NAMALWA (cell line): ENCODE measurements around the gene KLC1.
A peak's percentile ranks its signal among the peaks of the same experiment; 100 is the strongest.
"Not testable (repeated sequence)": the region's sequence is repeated elsewhere in the genome, so short reads cannot be mapped to it uniquely, and the experiment has no call there.

ENCODE experiments used
- DNase-seq: peaks from one replicate; pipeline ENCODE4 v3.0.0-alpha.2; 2015; ENCODE audit warnings: low spot score

Gene KLC1

GRCh38 chr14:103628684-103629502 is at the start of gene KLC1:
Gene KLC1 (plus strand): TSS chr14:103629211. CDS start chr14:103654565, 25,354 bp downstream.
- peak; percentile 65 for DNase-seq

- DNase-seq, result no peak
These were observed 47.8 kb upstream of the KLC1 start for GRCh38 chr14:103581206-103581605.

- no peak for DNase-seq
These were observed 46.9 kb upstream of the KLC1 start for GRCh38 chr14:103581954-103582703.

- no peak for DNase-seq
These were observed 44.6 kb upstream of the KLC1 start for GRCh38 chr14:103584326-103584915.

- no peak for DNase-seq
These were observed 35.4 kb upstream of the KLC1 start for GRCh38 chr14:103593577-103593976.

GRCh38 chr14:103594265-103594664 is 34.7 kb upstream of the KLC1 start:
- DNase-seq, result no peak

GRCh38 chr14:103597623-103598377 is 31.2 kb upstream of the KLC1 start:
- DNase-seq, result no peak

- no peak for DNase-seq
These were observed 28.5 kb upstream of the KLC1 start for GRCh38 chr14:103600503-103600902.

GRCh38 chr14:103604620-103605019 is 24.4 kb upstream of the KLC1 start:
- no peak for DNase-seq

- DNase-seq, result peak; percentile 39
These were observed 21.9 kb upstream of the KLC1 start for GRCh38 chr14:103606963-103607668.

GRCh38 chr14:103607822-103608221 is 21.2 kb upstream of the KLC1 start:
- no peak for DNase-seq

- DNase-seq, result not testable (repeated sequence)
These were observed 19.9 kb upstream of the KLC1 start for GRCh38 chr14:103609081-103609480.

- DNase-seq, result no peak
These were observed 17.8 kb upstream of the KLC1 start for GRCh38 chr14:103611215-103611614.

- DNase-seq, result no peak
These were observed 15.5 kb upstream of the KLC1 start for GRCh38 chr14:103613517-103613916.

GRCh38 chr14:103616635-103617300 is 12.2 kb upstream of the KLC1 start:
- no peak for DNase-seq

GRCh38 chr14:103619057-103619456 is 10.0 kb upstream of the KLC1 start:
- DNase-seq, result no peak

- no peak for DNase-seq
These were observed 7.2 kb upstream of the KLC1 start for GRCh38 chr14:103621860-103622259.

- no peak for DNase-seq
These were observed 5.7 kb upstream of the KLC1 start for GRCh38 chr14:103623308-103623707.

GRCh38 chr14:103623883-103624482 is 5.0 kb upstream of the KLC1 start:
- DNase-seq, result peak; percentile 71

GRCh38 chr14:103624860-103625259 is 4.2 kb upstream of the KLC1 start:
- DNase-seq, result no peak
